Putamen (tissue), 1 donor: Measurements from ENCODE around the gene C5.
"Not testable (repeated sequence)": the region's sequence is repeated elsewhere in the genome, so short reads cannot be mapped to it uniquely, and the experiment has no call there.

Experiments
- DNase-seq: peaks from one replicate; pipeline ENCODE4 v3.0.0-alpha.2; 2016; ENCODE audit warnings: low spot score

C5 gene

DNA sequence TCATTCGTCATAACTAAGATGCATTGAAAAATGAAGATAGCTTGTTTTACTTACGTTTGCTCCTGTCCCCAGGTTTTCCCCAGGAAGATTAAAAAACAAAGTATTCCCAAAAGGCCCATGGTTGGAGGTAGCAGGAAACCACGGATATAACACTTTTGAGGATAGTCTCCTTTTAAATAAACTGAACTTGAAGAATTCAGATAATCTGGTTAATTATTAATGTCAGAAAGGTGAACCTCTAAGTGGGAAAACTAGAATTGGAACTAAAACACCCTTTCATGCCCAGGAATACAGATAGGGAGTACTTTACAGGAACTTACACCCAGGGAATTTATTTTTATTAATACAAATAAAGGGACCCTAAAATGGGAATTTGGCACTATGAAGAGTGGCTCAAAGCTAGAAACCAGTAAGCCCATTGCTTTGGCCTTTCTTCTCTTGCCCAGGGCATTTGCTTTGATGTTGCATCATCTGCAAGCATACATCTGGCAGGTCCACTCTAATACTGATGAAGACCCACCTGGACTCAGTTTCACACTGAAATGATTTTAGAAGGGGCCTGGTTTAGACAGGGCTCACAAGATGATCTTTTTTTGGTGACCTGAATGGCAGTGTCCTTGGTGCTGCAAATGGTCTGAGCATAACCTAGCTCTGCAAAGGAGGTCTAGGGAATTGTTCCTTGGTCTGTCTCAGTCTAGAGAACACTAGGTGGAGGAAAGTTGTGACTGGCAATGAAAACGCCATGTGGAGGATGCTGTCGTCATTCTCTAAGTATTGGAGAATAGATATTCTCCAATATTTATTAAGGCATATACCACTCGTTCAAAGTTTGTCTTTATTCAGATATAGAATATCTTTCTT, at the start of gene C5:
Gene C5 (minus strand): TSS at position 148 of the 861 bp plus-strand sequence. CDS start 29 bp downstream, at position 119.
- no peak for DNase-seq

DNA sequence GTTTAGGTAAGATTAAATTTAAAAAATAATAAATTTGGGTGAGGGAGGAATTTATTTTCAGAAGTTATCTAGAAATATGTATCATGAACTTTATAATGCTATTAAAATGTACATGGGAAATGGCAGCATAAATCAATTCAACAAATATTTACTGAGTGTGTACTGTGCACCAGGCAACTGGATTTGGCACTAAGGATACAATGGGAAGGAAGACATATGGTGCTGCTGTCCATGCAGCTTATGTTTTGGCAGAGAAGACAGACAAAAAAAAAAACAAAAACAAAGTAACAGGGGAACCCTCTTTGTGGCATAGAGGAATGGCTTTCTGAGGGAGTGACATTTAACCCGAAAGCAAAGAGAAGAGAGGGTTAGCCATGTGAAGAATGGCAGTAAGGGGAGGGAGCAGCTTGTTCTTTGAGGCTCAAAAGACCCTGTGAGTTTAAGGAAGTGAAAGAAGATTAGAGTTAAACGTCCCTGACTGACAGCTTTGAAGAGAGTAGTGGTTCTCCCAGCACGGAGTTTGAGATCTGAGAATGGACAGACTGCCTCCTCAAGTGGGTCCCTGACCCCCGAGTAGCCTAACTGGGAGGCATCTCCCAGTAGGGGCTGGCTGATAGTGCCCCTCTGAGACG, 48.6 kb upstream of the C5 start:
- no peak for DNase-seq

DNA sequence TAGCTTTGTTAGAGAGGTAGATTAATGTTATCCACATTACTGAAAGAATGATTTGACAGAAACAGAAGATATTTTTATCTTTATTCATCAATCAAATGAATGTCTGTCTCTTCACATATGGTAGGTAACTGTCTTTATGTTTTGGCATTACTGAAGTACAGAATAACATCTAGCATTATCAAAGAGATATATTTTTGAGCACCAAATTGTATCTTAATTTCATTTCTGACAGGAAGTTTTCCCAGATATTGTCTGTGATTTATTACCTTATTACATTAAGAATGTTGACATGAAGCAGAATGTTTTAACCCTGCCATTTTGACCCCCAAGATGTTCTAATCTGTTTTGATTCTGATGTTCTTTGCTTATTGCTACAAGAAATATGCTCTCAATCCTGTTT, 45.0 kb upstream of the C5 start:
- DNase-seq = no peak

DNA sequence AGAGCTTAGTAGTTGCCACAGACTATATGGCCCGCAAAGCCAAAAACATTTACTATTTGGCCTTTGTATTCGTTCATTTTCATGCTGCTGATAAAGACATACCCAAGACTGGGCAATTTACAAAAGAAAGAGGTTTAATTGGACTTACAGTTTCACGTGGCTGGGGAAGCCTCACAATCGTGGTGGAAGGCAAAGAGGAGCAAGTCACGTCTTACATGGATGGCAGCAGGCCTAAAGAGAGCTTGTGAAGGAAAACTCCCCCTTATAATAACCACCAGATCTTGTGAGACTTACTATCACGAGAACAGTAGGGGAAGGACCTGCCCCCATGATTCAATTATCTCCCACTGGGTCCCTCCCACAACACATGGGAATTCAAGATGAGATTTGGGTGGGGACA, 40.7 kb upstream of the C5 start:
- DNase-seq = not testable (repeated sequence)

DNA sequence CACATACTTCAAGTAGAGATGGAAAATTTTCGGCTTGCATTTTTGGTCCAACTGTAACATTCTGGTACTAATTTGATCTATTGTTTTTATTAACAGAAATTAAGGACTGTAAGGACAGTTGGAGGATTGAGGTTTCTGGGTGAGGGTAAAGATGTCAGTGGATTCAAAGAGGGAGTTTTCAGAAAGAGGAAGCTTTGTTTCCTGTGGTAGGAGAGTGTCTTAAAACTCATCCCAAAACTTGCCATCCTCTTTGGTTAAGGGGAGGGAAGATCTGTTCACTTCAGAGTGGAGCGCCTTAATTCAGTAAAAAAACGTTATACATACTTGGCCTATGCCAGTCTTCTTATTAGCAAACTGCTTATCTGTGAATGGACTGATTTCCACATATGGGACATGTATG, 38.5 kb upstream of the C5 start:
- DNase-seq = no peak

DNA sequence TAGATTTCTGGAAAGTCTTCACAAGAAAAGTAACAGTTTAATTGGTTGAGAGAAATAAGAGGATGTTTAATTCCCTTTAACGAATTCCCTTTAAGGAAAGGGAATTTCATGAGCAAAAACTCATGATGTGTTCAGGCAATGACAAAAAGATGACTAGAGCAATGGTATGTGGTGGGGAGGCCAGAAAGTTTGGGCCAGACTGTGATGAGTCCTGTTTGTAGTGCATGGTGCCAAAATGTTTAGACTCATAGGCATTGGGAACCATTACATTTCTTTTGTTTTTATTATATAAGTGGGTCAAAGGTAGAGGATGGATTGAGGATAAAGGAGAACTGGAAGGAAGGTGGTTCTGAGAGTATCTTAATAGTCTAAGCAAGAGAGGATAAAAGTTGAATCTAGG, 35.6 kb upstream of the C5 start:
- no peak for DNase-seq

DNA sequence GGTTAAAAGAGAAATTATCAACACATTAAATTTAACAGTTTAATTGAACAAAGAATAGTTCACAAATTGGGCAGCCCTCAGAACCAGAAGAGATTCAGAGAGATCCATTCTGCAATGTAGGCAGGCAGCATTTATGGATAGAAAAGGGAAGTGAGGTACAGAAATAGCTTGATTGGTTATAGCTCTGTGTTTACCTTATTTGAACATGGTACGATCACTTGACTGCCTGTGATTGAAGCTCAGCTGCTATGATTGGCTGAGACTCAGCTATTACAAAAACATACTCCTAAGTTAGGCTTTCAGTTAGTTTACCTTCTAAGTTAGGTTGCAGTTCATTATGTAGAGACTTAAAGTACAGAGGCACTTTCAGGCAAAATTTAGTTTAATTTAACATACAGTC, 32.0 kb upstream of the C5 start:
- DNase-seq = no peak

DNA sequence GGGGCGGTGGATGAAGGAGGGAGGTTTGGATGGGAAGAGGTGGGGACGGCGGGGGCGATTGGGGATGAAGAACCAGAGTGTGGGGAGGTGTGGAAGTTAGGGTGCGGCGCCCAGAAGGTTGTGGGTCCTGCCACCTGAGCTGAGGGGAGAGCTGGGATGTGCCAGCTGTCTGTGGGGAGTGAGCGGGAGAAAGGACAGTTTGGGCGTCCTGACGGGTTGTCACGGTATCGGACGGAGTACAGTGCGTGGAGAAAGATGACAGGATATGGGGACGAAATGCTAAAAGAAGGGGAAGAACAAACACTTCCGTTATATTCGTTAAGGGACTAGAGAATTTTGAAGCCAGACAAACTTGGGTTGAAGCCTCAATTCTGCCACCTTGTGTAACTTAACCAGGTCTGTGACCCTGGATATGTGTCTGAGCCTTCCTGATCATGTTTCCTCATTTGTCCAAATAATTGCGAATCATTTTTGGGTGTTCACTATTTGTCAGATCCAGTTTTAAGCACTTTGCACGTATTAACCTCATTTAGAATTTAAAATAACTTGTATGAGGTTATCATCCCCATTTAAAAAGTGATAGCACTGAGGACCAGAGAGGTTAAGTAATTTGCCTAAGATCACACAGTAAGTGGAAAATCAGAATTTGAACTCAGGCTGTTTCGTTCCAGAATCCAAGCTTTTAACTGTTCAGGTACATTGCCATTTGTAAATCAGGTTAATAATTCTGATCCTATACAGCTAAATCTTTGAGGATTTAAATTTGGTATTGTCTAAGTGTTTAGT, 25.4 kb upstream of the C5 start:
- DNase-seq = no peak

DNA sequence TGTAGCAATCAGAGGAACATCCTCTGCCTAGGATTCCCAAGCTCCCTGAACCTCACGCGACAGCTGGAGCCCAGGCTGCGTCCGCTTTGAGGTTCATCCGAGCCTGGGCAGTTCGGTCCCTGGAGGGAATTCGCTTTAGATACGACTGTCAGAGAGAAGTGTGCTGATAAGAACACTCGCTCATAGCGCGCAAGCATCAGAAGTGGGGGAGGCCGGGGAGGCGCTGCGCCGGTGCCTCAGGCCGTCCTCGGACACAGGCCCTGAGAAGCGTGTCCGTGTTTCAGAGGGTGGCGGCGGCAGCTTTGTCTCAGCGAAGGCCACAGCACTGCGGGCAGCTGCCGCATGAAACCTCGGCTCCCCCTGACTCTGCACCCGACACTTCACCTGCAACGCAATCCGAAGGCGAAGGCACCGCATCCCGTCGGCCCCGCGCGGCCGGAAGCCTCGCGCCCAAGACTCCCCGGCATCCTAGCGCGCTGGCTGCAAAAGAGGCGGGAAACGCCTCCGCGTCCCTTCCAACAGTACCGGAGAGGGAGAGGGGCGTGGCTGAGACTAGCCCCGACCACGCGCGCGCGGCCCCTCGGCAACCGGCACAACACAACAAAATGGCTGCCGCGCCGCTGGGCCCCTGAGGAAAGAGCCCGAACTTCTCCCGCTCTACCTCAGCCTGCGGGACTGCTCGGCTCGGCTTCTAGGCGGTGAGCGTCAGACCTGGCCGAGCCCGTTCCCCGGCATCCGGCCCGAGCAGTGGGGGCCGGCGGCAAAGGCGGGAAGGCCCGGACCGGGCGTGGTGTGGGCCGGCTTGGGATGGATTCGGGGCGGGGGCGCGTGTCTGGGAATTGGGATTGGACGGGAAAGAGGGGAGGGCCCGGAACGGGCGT, 24.5 kb upstream of the C5 start, which contains the start of gene CNTRL:
Gene CNTRL (plus strand): TSS at position 586 of the 881 bp plus-strand sequence. CDS start 13,372 bp downstream, outside the sequence.
- DNase-seq = peak; percentile 83

DNA sequence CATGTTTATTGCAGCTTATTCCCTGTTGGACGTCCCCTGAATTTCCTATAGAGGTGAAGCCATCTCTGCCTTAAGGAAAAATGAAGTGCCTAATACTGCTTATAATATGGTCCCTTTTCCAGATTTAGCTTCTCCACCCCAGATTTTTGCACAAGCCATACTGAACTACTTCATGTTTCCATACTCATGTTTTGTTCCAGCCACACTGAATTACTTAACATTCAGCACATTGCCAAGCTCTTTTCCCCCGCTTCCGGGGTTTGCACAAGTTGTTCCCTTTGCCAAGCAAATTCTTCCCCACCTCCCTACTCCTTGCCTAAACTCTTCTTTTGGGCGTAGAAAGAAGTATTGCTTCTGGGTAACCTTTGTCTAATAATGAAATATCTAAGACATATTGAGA, 23.0 kb upstream of the C5 start:
- DNase-seq = peak; percentile 38

DNA sequence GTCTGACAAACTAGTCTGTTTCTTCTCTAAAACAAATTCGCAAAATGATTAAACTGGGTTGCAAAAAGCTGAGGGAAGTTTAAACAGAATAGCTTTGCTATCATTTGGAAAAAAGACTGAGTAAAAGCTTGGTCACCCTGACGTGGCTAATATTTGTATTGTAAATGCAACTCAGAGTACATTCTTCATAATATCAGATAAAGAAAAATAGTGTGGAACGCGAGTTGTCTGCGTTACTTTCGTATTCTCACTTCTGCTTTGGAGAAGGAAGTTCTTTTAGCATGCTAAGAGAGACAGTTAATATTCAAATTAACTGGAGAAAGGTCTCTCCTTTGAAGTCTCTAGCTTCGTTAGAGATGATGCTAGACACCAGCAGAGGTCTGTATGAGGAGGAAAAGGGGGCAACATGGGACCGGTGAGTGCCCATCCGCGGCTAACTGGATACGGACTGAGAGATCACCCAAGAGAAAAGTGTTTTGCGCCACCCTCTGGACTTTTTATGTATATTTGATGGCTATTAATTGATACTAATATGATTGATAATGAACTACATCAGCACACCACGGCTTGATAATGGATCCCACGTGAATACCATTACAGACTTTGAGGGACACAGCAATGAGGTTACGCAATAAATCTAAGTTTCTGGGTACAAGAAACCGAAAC, 21.8 kb upstream of the C5 start:
- DNase-seq = no peak

DNA sequence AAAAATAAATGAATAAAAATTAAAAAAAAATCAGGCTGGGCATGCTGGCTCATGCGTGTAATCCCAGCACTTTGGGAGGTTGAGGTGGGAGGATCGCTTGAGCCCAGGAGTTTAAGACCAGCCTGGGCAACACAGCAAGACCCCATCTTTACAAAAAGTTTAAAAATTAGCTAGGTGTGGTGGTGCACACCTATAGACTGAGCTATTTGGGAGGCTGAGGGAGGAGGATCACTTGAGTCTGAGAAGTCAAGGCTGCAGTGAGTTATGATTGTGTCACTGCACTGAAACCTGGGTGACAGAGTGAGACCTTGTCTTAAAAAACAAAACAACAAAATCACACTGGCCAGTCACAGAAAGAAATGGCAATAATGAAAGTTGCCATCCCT, 21.3 kb upstream of the C5 start:
- no peak for DNase-seq

DNA sequence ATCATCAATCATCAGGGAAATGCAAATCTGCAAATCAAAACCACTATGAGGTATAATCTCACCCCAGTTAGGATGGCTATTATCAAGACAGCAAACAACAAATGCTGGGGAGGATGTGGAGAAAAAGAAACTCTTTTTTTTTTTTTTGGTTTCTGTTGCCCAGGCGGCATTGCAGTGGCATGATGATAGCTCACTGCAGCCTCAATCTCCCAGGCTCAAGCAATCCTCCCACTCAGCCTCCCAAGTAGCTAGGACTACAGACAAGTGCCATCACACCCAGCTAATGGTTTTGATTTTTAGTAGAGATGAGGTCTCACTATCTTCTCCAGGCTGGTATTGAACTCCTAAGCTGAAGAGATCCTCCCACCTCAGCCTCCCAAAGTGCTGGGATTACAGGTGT, 19.3 kb upstream of the C5 start:
- no peak for DNase-seq

DNA sequence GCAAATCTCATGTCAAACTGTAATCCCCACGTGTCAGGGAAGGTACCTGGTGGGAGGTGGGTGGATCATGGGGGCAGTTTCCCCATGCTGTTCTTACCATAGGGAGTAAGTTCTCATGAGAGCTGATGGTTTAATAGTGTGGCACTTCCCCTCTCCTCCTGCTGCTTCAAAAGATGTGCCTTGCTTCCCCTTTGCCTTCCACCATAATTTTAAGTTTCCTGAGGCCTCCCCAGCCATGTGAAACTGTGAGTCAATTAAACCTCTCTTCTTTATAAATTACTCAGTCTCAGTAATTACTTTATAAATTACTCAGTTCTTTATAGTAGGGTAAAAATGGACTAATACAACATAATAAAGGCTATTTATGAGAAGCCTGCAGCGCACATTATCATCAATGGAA, 17.6 kb upstream of the C5 start:
- no peak for DNase-seq

DNA sequence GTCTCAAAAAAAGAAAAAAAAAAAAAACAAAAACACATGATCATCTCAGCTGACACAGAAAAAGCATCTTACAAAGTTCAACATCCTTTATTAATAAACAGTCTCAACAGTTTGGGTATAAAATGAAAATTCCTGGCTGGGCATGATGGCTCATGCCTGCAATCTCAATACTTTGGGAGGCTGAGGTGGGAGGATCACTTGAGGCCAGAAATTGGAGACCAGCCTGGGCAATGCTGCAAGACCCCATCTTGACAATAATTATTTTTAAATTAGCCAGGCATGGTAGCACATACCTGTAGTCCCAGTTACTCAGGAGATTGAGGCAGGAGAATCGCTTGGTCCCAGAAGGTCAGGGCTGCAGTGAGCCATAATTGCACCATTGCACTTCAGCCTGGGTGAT, 16.8 kb upstream of the C5 start:
- no peak for DNase-seq

DNA sequence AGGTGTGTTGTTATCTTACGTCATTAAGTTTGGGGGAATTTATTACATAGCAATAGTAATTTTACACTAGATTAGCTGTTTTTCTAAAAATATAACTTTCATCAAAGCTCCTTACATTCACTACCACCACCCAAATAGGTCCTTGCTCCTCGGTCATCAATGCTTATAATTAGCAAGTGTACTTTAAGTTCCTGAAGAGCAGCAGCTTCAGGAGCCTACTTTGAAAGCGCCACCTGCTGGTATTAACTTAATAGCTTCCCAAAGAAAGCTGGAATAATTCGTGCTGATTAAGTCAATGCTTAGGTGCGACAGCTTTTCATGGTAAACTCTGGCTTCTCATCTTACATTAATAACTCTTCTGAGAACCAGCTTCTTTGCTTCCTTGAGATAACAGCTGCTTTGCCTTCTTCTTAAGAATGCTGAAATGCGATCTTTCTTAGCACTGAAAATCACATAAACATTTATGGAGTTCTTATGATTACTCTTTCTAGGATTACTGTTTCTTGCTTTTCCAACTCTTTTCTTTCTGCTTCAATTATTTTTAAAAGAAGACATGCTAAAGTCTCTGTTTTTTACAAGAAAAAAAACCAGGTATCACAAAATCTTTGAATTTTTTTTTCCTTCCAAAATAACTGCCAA, 10.0 kb upstream of the C5 start:
- peak; percentile 55 for DNase-seq

DNA sequence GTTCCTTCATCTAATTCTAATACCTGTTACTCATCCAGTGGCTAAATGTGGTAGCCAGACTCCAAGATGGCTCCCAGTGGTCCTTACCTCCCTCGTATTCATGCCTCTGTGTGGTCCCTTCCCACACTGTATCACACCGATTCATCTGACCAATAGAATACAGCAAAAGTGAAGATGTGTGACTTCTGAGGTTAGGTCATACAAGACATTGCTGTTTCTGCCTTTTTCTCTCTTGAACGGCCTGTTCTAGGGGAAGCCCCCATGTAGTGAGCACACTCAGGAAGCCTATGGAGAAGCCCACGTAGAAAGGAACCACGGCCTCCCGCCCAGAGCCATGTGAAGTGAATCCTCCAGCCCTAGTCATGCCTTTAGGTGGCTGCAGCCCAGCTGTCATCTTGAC, 9.4 kb upstream of the C5 start:
- DNase-seq = no peak

DNA sequence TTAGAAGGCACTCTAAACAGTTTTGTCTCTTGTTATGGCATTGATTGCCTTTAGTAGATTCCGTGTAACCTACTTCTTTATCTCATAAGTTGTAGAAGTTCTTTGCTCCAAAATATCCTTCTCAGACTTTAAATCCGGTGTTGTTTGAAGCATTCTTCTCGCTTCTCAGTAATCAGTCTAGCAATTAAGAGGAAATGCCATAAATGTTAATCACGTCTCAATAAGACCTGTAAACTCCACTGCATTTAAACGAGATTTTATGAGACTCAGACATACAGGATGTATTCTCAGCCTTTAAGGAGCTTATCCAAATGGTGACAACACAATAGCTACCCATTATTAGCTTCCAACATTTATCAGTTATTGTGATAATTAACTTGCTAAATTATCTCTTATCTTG, 7.7 kb upstream of the C5 start:
- no peak for DNase-seq

DNA sequence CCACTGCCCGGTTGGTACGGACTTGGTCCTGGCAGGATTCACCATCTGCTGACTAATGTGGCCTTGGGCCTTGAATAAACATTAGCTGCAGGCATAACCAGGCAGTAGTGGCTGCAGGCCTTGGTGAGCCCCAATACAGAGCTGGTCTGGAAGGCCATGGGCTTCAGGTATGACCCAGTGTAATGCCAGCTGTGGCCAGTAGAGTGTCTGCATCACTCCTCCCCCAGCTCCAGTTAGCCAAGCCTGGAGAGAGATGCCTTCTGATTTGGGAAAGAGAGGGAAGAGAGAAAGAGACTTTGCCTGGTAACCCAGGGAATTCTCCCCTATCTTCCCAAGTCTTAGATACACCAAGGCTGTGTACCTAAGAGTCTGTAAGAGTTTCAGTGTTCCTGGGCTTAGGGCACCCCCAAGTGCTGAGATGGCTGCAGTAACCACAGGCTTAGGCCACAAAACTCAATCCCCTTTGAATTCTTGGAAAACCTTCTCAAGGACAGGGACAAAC, 5.6 kb upstream of the C5 start:
- DNase-seq = no peak

DNA sequence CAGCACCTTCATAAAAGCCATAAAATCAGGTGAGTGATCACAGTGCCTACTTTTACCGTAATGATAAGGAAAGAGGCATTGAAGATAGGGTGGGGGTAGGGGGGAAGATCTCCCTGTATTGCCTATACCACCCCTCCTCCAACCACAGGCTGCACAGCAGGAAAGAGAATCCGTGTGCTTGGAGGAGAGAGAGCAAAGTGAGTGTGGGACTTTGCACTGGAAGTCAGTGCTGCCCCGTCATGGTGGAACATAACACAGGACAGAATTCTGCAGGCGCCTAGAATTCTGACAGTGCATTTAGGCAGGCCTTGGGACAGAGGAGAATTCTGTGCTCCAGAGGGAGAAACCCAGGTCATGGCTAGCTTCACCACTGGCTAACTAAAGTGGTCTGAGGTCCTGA, 3.5 kb upstream of the C5 start:
- DNase-seq = no peak

DNA sequence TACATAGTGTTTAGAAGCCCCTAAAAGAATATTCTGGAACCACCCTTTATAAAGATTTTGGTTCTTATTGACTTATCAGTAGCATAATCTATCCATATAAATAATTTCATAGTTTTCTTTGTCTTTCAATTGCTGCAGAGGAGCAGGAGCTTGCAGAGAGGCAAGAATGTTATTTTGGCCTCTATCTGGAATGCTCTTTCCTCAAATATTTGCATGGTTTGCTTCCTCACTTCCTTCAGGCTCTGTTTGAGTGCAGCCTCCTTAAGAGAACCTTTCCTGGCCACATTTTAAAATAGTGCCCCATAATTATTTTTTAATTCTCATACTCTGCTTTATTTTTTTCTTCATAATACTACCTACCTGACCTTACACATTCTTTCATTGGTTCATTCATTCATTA, 1.5 kb downstream of the C5 start:
- DNase-seq = no peak
